HG03039 (cell line): Measurements from ENCODE around the gene LRIT2.

Experiments used
- ATAC-seq: cut with Tn5 transposase; IDR thresholded peaks from one replicate; pipeline ENCODE4 v1.9.1; 2021; ENCODE audit warnings: mild to moderate bottlenecking, moderate library complexity; ENCODE audit not compliant: unreplicated experiment

LRIT2 gene

DNA sequence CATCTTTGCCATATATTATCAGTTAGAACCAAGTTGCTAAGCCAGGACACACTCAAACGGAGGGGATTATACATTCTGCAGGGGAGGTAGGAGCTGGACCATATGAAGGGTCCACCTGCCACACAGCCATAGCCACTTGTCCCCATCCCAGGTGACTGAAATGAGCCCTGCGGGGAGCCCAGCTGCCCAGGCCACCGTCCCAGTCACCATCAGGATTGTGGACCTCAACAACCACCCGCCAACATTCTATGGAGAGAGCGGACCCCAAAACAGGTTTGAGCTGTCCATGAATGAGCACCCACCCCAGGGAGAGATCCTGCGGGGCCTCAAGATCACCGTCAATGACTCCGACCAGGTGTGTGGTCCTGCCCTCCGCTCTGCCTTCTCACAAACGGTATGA lies 17.3 kb downstream of the LRIT2 start:
- no peak for ATAC-seq

DNA sequence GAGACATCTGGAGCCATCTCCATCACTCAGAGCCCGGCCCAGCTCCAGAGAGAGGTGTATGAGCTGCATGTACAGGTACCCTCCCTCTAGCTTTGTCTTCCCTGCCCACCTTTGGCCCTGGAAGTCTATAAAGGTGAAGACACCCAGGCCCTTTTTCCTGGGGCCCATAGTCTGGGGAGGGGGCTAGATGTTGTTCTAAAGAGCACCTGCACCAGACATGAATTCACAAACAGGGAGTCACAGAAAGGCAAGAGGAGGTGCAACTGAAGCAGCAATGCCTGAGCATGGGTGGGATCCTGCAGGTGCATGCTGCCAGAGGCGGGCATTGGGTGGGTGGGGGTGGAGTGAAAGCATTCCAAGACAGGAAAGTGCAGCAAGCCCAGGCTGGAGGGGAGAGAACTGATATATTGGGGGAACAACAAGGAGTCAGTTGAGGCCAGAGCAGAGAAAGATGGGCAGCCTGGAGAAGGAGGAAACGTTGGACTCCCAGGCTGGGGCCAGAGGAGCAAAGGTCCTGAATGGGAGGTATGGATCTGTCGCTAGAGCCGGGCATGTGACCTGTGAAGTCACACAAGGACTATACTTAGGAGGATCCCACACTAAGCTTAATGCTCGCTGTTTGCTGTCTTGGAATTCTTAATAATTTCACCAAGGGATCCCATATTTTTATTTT lies 19.4 kb downstream of the LRIT2 start:
- no peak for ATAC-seq

DNA sequence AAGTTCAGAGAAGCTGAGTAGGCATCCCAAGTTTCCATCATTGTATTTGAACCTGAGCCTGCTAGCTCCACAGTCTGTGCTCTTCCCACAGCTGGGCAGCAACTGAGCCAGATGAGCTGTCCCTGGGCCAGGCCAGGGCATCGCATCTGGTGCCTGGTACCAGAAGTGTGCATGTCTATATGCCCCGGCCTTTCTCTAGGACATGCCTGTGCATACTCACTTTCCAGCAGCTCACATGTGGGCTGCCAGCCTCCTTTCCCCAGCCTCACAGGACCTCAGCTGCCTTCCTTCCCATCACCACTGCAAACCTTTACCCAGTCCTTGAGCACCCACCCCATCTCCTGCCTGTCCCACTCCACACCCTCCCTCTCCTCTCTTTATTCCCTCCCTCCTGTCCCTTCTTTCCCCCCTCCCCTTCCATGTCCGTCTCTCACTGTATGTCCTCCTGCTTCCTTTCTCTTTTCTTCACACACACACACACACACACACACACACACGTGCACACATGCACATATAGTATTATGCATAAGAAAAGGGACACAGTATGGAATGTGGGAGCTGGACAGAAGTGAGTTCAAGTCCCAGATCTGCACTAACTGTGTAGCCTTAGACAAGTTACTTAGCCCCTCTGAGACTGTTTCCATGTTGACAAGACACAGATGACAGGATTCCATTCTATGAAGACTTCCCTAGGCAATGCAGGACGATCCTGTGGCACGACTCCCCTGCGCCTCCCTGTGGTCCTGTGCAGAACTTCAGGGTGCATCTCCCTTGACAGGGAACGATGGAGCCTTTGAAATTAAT lies 20.1 kb downstream of the LRIT2 start:
- peak; percentile 51 for ATAC-seq

DNA sequence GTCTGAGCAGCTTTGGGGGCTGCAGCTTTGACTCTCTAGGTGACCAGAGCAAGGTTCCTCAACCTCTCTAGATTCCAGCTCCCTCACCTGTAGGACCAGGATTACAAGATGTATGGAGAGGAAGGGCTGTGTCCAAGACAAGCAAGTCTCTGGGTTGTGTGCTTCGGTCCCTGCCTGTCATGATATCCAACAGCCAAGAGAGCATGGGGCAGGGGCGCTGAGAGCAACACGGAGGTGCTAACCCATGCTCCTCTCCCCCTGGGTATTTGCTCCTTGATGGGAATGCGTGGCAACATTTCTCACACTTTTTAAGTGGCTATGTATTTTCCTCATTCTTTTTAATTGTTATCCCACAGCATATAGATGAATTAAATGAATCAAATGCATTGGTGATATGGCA lies 20.7 kb downstream of the LRIT2 start:
- no peak for ATAC-seq

DNA sequence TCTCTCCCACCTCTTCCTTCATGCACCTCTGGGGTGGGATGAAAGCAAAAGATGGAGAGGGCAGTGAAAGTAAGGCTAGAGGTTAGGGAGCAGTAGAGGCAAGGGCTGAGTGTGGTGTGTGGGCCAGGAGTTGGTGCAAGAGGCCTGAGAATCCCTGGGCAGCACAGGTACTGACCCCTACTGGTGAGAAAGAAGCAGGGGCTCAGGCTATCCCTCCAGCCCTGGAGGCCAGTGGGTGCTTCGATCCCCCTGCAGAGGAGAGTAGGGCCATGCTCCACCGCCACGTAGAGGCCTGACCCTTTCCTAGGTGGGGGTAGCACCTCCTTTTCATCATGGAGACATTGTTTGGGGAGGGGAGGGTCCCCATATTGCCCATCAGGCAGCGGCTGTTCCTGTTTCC lies 21.2 kb downstream of the LRIT2 start:
- ATAC-seq: no peak

DNA sequence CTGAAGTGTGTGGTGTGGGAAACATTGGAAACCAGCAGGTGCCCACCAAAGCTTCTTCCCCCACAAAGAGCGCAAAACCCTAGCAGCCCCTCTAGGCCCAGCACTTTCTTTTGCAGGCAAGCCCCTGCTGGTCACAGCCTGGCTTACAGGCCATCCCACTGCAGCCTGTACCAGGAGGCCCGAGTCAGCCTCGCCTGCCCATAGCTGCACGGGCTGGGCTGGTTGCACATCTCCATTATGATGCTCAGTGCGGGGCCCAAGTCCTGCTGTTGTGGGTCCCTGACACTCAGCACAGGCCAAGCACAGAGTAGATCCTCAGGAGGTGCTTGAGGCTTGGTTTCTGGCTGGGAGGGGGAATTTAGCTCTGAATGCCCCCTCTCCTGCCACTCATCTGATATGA lies 23.0 kb downstream of the LRIT2 start:
- no peak for ATAC-seq

DNA sequence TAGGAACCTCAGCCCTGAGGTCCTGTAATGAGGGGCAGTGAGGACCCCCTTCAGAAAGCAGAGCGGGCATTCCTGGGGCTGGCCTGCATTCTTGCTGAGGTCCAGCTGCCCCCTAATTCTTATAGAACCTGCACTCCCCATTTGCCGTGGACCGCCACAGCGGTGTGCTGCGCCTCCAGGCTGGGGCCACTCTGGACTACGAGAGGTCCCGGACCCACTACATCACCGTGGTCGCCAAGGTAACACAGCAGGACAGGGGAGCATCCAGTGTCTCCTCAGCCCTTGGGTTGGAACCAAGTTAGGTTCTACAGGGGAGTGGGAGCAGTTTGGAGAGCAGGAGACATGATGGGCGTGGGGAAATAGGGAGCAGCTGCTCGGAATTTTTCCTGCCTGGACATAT lies 23.7 kb downstream of the LRIT2 start:
- ATAC-seq: no peak

DNA sequence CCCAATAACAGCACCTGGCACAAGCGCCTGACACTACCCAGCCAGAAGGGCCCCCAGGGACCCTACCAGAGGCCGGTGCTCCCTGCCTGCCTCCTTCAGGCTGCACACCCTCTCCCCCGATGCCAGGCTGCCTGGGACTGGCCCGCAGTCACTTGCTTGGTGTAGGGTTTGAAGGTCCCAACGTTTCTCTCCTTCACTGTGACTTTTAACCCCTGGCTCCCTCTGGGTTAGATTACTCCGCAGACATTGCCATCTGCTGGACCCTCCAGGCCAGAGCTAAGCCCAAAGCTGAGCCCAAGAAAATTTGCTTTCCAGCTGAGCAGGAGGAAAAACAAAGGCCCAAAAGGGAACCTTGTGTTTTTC lies 24.1 kb downstream of the LRIT2 start:
- no peak for ATAC-seq

DNA sequence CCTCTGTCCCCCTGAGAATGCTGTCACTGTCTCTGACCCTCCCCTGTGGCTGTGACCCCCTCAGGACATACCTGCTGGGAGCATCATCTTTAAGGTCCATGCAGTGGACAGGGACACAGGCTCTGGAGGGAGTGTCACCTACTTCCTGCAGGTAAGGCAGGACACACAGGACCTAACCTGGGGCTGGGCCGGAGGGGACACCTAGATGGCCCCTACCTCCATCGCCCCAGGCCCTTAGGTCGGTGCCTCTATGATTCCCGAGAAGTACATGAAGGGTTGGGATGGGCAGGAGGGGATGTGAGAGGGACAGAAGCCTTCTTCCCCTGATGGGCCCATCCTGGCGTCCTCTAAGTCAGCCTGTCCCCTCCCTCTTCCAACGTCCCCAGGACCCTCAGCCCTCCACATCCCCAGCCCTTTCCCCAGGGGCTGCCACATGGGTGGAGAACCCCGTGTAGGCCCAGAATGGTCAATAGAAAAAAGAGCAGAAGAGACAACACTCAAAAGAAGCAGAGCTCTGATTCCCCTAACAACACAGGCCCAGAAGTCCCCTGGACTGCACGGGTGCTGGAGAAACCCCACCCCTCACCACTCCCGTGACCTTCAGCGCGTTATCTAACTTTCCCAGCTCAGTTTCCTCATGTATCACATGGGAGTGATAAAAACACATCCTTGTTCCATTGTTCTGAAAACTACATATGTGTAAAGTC lies 24.7 kb downstream of the LRIT2 start:
- ATAC-seq: no peak

DNA sequence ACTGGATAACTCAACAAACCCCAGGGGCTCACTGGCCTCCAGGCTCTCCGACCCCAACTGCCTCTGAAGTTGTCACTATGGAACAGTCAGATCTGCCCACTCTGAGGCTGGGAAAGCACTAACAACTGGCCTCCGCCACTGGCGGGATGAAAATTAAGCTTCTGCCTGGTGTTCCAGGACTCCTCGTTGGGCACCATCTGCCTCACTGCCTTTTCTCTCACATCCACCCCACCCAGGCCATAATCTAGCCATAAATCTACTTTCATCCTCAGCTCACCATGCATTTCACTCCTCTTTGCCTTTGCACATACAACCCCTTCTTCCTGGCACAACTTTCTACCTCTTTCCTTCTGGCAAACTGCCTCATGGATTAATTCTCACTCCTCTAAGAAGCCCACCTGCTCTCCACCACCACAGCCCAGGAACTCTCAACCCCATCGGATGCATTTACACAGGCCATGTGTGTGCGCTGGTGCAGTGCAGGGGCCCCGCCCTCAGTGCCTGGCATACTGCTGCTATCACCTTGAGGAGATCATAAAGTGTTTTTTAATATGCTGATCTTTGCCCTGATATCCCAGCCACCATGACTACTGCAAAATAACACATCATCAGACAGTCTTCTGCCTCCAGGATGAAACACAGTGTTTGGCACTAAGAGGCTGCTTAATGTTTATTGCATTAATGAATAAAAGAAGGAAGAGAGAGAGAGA lies 27.0 kb downstream of the LRIT2 start:
- ATAC-seq: no peak

DNA sequence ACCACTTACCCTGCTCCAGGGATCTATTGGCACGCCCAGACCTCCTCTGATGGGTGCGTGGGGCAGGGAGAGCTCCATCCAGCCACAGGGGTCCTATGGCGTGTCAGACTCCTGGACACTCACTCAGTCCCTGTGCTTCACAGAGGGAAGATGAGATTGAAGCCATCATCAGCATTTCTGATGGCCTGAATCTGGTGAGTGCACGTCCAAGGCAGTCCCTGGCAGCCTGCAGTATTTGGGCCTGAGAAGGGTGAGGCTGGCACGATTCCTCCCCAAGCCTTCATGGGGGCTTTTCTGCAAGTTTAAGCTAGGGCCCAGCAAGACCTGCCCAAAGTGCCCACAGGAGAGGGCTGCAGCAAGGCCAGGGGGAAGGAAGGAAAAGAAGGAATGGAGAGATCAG lies 27.7 kb downstream of the LRIT2 start:
- no peak for ATAC-seq

DNA sequence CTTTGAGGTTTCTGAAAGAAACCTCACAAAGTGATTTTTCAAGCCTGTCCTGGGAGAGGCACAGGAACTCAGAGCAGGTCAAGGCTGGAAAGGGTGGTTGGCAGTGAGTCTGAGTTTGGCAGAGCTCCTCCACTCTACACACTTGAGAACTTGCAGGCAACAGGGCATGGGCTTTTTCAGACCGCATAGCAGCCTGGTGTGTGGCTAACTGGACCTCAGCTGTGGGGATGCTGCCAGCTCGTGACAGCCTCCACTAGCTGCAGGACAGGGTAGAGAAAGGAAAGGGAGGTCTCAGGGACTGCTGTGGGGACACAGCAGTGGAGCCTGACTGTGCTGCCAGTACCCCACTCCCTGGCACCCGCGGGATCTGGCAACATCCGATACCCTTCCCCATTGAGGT lies 28.4 kb downstream of the LRIT2 start:
- no peak for ATAC-seq

DNA sequence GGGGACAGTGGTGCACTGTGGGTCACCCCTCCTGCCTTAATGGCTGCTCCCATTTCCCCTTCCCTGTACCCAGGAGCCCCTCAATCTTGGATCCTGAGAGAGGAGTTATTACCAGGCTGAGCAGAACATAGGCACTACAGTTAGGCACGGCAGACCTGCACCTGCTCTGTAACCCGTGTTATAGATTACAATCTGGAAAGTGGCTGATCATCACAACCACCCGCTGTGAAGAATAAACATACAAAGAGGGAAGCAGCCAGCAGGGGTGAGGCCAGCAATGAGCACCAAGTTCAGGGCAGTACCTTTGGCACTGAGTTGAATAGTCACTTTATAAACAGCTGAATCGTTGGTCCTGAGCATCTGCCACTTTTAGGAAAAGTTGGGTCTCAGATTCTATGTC lies 29.3 kb downstream of the LRIT2 start:
- no peak for ATAC-seq

DNA sequence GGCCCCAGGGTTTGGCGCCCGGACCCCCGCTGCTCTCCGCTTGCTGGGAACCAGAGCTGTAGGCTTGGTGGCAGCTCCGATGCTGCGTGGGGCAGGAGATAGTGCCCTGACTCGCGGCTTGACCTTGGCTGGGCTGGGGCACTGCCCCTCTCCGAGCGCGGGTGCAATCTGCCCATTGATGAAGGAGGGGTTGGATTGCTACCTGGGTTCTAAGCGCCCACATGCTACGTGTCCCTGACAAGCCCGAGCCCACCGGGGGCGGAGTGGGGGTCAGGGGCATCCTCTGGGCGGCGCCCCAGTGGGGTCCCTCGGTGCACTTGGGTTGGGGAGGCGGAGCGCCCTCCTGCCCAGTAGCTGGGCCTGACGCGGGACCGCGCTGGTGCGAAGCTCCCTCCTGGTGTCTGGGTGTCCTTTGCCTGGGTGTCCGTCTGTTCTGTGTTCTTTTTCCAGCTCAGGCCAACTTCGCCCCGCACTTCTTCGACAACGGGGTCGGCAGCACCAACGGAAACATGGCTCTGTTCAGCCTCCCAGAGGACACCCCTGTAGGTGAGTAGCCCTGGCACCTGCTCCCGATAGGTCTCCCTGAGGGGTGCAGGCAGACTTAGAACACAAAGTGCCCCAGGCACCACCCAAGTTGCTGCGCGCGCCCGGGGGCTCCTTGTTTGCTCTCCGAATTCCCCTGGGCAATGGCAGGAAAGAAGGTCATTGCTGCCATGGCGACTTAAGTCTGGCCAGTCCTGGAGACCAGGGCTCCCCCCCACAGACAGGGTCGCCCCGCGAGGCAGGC lies 30.1 kb downstream of the LRIT2 start:
- no peak for ATAC-seq

DNA sequence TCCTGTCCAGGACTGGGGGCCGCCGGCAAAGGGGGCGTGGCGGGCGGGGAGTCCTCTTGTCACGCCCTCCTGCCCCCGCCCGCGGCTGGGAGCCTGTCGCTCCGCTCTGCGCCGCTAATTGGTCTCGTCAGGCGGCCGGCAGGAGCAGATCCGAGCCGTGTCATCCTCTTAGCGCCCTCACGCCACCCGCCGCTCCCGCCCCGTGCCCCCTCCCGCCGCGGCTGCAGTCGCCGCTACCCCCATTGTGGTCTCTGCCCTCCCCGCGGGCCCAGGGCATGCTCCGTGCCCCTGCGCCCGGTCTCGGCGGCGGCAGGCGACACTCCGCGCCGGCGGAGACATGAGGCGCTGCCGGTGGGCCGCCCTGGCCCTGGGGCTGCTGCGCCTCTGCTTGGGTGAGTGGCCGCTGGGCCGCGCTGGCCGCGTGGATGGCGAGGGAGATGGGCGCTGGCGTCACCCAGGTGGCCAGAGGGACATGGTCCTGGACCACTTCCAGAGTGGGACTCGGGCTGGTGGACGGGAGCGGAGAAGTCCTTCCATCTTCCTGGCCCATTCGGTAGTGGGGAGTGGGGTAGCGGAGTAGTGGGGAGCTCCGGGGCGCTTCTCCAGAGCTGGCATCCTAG lies 30.8 kb downstream of the LRIT2 start, which contains the start of gene CDHR1:
TSS of gene CDHR1 (plus strand) at position 114 of the 620 bp plus-strand sequence. CDS start at position 338, 224 bp downstream.
- ATAC-seq: peak; percentile 74

DNA sequence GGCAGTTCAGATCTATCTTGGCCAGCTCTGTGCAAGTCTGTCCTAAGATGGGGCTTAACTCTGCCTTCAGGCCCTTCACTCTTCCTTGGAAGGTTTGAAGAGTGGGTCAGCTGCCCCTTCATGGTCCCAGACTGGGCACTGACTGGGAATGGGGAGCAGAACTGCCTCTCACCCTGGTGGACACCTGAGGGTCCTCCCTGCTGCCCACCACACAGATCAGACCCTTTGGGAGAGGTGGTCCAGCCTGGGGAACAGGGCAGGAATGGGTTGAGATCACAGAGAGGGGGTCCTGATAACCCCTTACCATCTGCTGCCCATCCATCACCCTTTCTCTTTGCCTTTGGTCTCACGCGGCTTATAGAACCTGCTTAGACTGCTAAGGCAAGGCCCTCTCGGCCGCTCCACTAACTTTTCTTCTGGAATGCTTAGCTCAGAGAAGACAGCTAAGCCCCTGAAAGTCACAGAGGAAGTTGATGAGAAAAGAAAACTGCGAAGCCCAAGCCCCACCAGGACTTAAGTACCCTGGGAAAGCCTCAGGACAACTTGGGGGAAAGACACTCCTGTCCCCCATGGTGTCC lies 31.4 kb downstream of the LRIT2 start:
- ATAC-seq: no peak

DNA sequence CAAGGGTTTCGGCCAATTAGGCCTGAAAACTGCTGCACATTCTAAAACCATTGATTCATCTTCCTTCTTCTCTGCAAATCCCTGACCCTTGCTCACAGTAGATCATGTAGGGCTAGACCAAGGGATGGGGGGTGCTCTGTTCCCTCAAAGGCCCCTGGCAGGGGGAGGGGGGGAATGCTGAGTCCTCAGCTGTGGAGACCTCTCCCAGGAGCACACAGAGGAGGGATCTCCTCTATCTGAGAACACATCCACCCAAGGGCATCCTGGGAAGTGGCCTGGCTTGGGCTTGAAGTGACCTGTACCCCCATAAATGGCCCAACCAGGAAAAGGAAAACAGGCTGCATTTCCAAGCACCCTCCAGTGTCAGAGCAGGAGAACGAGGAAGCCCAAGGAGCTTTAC lies 32.0 kb downstream of the LRIT2 start:
- ATAC-seq: no peak

DNA sequence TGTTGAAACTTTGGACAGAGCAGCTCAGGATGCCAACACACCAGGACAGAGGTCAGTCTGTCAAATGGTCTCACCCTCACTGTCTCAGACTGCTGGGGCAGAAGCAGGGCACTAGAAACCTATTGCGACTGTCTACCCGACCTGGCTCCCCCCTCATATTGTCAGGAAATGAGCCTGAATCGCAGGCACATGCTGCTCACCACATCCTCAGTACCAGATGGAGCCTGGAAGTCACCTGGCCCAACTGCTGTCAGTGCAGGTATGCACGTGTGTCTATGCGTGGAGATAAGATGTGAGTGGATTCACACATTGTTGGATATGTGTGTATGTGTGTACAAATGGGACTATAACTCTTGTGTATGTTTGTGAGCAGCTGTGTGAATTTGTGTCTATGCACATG lies 34.2 kb downstream of the LRIT2 start:
- ATAC-seq: no peak

DNA sequence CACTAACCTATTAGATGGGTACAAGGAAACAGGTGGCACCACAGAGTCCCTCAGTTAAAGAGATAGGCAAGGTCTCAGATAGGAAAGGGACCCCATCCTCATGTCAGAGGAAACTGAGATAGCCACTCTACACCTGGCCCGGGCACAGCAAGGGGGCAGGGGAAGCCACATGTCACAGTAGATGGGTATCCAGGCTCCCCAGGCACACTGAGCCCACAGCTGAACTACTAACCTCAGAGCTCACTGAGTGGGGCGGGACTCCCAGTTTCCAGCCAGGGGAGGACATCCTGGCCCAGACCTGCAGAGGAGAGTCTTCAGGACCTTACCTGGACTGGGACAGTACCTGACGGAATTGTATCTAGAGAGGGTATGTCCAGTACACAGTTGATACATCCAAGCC lies 34.7 kb downstream of the LRIT2 start:
- ATAC-seq: no peak

DNA sequence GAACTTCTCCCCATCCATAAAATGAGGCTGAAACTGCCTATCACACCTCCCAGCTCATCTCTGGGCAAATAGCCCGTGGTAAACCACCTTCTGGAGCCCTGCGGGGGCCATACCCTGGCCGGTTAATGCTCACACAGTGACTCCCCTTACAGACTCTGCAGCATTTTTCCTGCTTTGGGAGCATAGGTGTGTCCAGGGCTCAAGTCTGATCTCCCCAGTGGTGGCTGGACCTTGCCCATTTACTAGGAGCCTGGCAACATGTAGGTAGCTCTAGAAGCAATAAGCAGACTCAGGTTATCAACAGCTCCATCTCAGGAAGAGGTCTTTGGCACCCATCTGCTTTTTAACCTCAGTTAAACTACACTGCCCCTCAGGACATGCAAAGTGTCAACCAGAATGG lies 36.5 kb downstream of the LRIT2 start:
- no peak for ATAC-seq
